Endodermal cell (in vitro differentiated cells): ENCODE data around the gene MAPK1IP1L. TPM values are rescaled to one million over a fixed set of nuclear protein-coding genes. Genes with fewer than 3 reads are reported as not detected.

Experiments used
- DNase-seq: peaks from one replicate; pipeline ENCODE4 v3.0.0-alpha.2; 2017
- H3K27ac ChIP-seq: 2 replicates; pipeline ENCODE4 v1.5.1; 2013; ENCODE audit warnings: mild to moderate bottlenecking, low read depth, low read length, moderate library complexity
- H3K27me3 ChIP-seq: 2 replicates; pipeline ENCODE4 v1.6.1; 2013; ENCODE audit warnings: mild to moderate bottlenecking, low read length, moderate library complexity; ENCODE audit not compliant: insufficient read depth, control insufficient read depth, poor library complexity, severe bottlenecking
- H3K36me3 ChIP-seq: 2 replicates; pipeline ENCODE4 v1.7.0; 2013; ENCODE audit warnings: mild to moderate bottlenecking, low read length, moderate library complexity; ENCODE audit not compliant: control insufficient read depth, insufficient read depth
- H3K4me1 ChIP-seq: one replicate; pipeline ENCODE4 v1.7.0; 2013; ENCODE audit warnings: low read length; ENCODE audit not compliant: control insufficient read depth, insufficient read depth
- H3K4me3 ChIP-seq: 2 replicates; pipeline ENCODE4 v1.5.1; 2013; ENCODE audit warnings: mild to moderate bottlenecking, low read length, moderate library complexity
- H3K9ac ChIP-seq: 2 replicates; pipeline ENCODE4 v1.6.1; 2013; ENCODE audit warnings: mild to moderate bottlenecking, low read length, moderate library complexity; ENCODE audit not compliant: poor library complexity, severe bottlenecking; ENCODE audit errors: extremely low read depth
- H3K9me3 ChIP-seq: 2 replicates; pipeline ENCODE4 v1.6.1; 2013; ENCODE audit warnings: mild to moderate bottlenecking, low read length, moderate library complexity; ENCODE audit not compliant: control insufficient read depth
- H3K27ac Mint-ChIP-seq: 2 replicates; pipeline ENCODE4 v1.8.0; 2020; ENCODE audit warnings: mixed read lengths
- H3K27me3 Mint-ChIP-seq: 2 replicates; pipeline ENCODE4 v1.8.0; 2021; ENCODE audit warnings: mild to moderate bottlenecking, mixed read lengths; ENCODE audit not compliant: insufficient read depth
- H3K36me3 Mint-ChIP-seq: 2 replicates; pipeline ENCODE4 v1.8.0; 2020; ENCODE audit warnings: low read depth, mixed read lengths
- H3K4me1 Mint-ChIP-seq: 2 replicates; pipeline ENCODE4 v1.8.0; 2020; ENCODE audit warnings: mixed read lengths
- H3K4me3 Mint-ChIP-seq: 2 replicates; pipeline ENCODE4 v1.8.0; 2020; ENCODE audit warnings: mild to moderate bottlenecking, moderate library complexity, mixed read lengths
- H3K9me3 Mint-ChIP-seq: 2 replicates; pipeline ENCODE4 v1.8.0; 2020; ENCODE audit warnings: mild to moderate bottlenecking, mixed read lengths
- WGBS, 2 experiments: methylation state at CpG; one replicate each; pipeline versions ENCODE4 v1.1.5 to v1.1.7; 2013; ENCODE audit warnings: missing lambda C conversion rate in 2 of 2, mixed read lengths in 1 of 2; ENCODE audit not compliant: insufficient coverage in 1 of 2, insufficient read length in 1 of 2; 5-methylcytosine and 5-hydroxymethylcytosine counted together
- total RNA-seq, 2 donors: library from RNA; stranded (reverse); fragmentation: NEBNext Ultra II Directional in 1 of 2; extraction: Animal tissue kit (Norgen Biotek cat#: 25700) in 1 of 2; gene quantifications; 2 replicates in 1 of 2; 3 replicates in 1 of 2; pipeline ENCODE4 v1.2.1, GENCODE V29; 2021
- TF ChIP-seq, protein P1 (sequence below): fragments of 200-600 bp; sonication (generic); conservative IDR thresholded peaks from 2 replicates; pipeline ENCODE4 v1.5.0; 2021; ENCODE audit warnings: antibody characterized with exemption, mild to moderate bottlenecking

MAPK1IP1L gene
- total RNA-seq, 2 donors from 2014 or later: 122 to 153 TPM

- H3K27me3 ChIP-seq: no peaks in the 10 kb centered on the region
- no peaks in the 10 kb centered on the region for H3K36me3 ChIP-seq
- Mint-ChIP-seq H3K4me3 (no peak overlapping the region), H3K9me3 (peaks cover 3% of the 10 kb centered on the region), H3K36me3 (no peaks in the 10 kb centered on the region), H3K4me1 (peaks cover 7% of the 10 kb centered on the region), H3K27ac (no peak overlapping the region), H3K27me3 (peaks cover 2% of the 10 kb centered on the region)
- DNase-seq: no peak
- H3K9me3 ChIP-seq: no peaks in the 10 kb centered on the region
- WGBS, 2 experiments: 100% methylated on average over 1 of the region's 1 CpG
- H3K4me1 ChIP-seq: no peaks in the 10 kb centered on the region
- H3K4me3 ChIP-seq: no peak overlapping the region
- TF ChIP-seq, protein P1, sequence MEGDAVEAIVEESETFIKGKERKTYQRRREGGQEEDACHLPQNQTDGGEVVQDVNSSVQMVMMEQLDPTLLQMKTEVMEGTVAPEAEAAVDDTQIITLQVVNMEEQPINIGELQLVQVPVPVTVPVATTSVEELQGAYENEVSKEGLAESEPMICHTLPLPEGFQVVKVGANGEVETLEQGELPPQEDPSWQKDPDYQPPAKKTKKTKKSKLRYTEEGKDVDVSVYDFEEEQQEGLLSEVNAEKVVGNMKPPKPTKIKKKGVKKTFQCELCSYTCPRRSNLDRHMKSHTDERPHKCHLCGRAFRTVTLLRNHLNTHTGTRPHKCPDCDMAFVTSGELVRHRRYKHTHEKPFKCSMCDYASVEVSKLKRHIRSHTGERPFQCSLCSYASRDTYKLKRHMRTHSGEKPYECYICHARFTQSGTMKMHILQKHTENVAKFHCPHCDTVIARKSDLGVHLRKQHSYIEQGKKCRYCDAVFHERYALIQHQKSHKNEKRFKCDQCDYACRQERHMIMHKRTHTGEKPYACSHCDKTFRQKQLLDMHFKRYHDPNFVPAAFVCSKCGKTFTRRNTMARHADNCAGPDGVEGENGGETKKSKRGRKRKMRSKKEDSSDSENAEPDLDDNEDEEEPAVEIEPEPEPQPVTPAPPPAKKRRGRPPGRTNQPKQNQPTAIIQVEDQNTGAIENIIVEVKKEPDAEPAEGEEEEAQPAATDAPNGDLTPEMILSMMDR: no peak
- no peak overlapping the region for H3K27ac ChIP-seq
- H3K9ac ChIP-seq: no peak overlapping the region
Measured at GRCh38 chr14:55109836-55110235, 58.4 kb downstream of the MAPK1IP1L start.

- TF ChIP-seq, protein P1: peak; percentile 57
- H3K9me3 ChIP-seq: no peaks in the 10 kb centered on the region
- no peaks in the 10 kb centered on the region for H3K36me3 ChIP-seq
- Mint-ChIP-seq H3K4me1 (peaks cover 17% of the 10 kb centered on the region), H3K27me3 (peaks cover 2% of the 10 kb centered on the region), H3K36me3 (no peaks in the 10 kb centered on the region), H3K27ac (no peak overlapping the region), H3K4me3 (no peak overlapping the region), H3K9me3 (no peaks in the 10 kb centered on the region)
- H3K27me3 ChIP-seq: no peaks in the 10 kb centered on the region
- peaks cover 5% of the 10 kb centered on the region for H3K4me1 ChIP-seq
- no peak overlapping the region for H3K4me3 ChIP-seq
- 95% methylated on average over 6 to 10 of the region's 10 CpGs for WGBS, 2 experiments
- no peak overlapping the region for H3K27ac ChIP-seq
- DNase-seq: no peak
- no peak overlapping the region for H3K9ac ChIP-seq
Measured at GRCh38 chr14:55111122-55111708, 59.8 kb downstream of the MAPK1IP1L start.

DNA sequence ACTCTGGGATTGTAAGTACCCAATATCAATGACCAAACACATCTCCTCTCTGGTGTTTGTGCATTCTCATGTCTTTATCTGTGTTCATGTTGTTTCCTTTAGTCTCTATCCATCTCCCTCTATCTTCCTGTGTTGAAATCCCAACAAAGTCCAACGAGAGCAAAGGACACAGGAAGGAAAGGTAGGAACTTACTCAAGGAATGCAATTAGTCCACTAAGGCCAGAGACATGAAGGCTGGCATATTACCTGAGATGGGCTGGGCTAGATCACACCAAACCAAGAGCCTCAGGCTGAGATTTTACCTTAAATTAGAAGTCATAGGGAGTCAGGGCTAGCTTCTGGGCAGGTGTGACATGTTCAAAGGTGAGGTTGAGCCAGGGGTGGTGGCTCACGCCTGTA is 63.3 kb downstream of the MAPK1IP1L start:
- no peak overlapping the region for H3K27ac ChIP-seq
- H3K9ac ChIP-seq: no peak overlapping the region
- TF ChIP-seq, protein P1: no peak
- H3K27me3 Mint-ChIP-seq: peaks cover 2% of the 10 kb centered on the region
- no peaks in the 10 kb centered on the region for H3K36me3 ChIP-seq
- no peak overlapping the region for H3K4me3 Mint-ChIP-seq
- H3K4me1 Mint-ChIP-seq: peaks cover 25% of the 10 kb centered on the region
- peaks cover 15% of the 10 kb centered on the region for H3K4me1 ChIP-seq
- H3K9me3 ChIP-seq: no peaks in the 10 kb centered on the region
- no peak overlapping the region for H3K4me3 ChIP-seq
- H3K27ac Mint-ChIP-seq: no peak overlapping the region
- no peak for DNase-seq
- no peaks in the 10 kb centered on the region for H3K27me3 ChIP-seq
- 94 to 100% methylated on average over 1 to 2 of the region's 2 CpGs for WGBS, 2 experiments
- no peaks in the 10 kb centered on the region for H3K9me3 Mint-ChIP-seq
- no peaks in the 10 kb centered on the region for H3K36me3 Mint-ChIP-seq
